IPS DF 4.7 (cell line): Measurements from ENCODE around the gene CCND1.

Source experiments
- DNase-seq: peaks from one replicate; pipeline ENCODE4 v3.0.0-alpha.2; 2013; ENCODE audit warnings: low spot score; ENCODE audit errors: extremely low read depth

CCND1 gene

GRCh38 chr11:69640995-69641581, at the start of gene CCND1:
TSS of gene CCND1 (plus strand) at chr11:69641156. CDS start at chr11:69641314, 158 bp downstream.
- no peak for DNase-seq

- no peak for DNase-seq
These were observed 47.8 kb upstream of the CCND1 start for GRCh38 chr11:69592986-69593650.

- DNase-seq, result no peak
These were observed 47.1 kb upstream of the CCND1 start for GRCh38 chr11:69593851-69594250.

- no peak for DNase-seq
These were observed 46.5 kb upstream of the CCND1 start for GRCh38 chr11:69594481-69594880.

- DNase-seq, result no peak
These were observed 44.9 kb upstream of the CCND1 start for GRCh38 chr11:69595805-69596665.

GRCh38 chr11:69598147-69598546, 42.8 kb upstream of the CCND1 start:
- no peak for DNase-seq

- DNase-seq, result no peak
These were observed 41.5 kb upstream of the CCND1 start for GRCh38 chr11:69599502-69599901.

- no peak for DNase-seq
These were observed 41.0 kb upstream of the CCND1 start for GRCh38 chr11:69600001-69600400.

GRCh38 chr11:69601011-69601975, 39.7 kb upstream of the CCND1 start:
- DNase-seq, result no peak

- DNase-seq, result no peak
These were observed 37.7 kb upstream of the CCND1 start for GRCh38 chr11:69603111-69603836.

GRCh38 chr11:69604055-69604454, 36.9 kb upstream of the CCND1 start:
- no peak for DNase-seq

GRCh38 chr11:69605737-69606526, 35.0 kb upstream of the CCND1 start:
- no peak for DNase-seq

- no peak for DNase-seq
These were observed 31.6 kb upstream of the CCND1 start for GRCh38 chr11:69609351-69609750.

GRCh38 chr11:69611548-69612526, 29.1 kb upstream of the CCND1 start:
- no peak for DNase-seq

GRCh38 chr11:69613594-69613993, 27.4 kb upstream of the CCND1 start:
- no peak for DNase-seq

GRCh38 chr11:69614085-69614484, 26.9 kb upstream of the CCND1 start:
- no peak for DNase-seq

- no peak for DNase-seq
These were observed 25.2 kb upstream of the CCND1 start for GRCh38 chr11:69615545-69616278.

- DNase-seq, result no peak
These were observed 23.7 kb upstream of the CCND1 start for GRCh38 chr11:69617220-69617619.
